HCT116 (cell line): ENCODE data around the gene E2F1. TPM values are rescaled to one million over a fixed set of nuclear protein-coding genes. Genes with fewer than 3 reads are reported as not detected.

Experiments
- ATAC-seq: fragments of 200-7000 bp; cut with Tn5 transposase; 2 replicates; pipeline ENCODE4 v1.9.1; 2020; ENCODE audit warnings: mild to moderate bottlenecking, moderate library complexity
- BruUV-seq: library from RNA; stranded (reverse); fragments of 400-500 nt; replicated peaks from 2 replicates; lab custom pipeline; 2021; lab: Mats Ljungman, UMichigan
- CTCF ChIA-PET: fragments of 300-600 bp; sonication (Branson Sonifier 250); formaldehyde crosslinking; loops from one replicate; lab custom pipeline; 2021; ENCODE audit warnings: antibody characterized with exemption; lab: Charles Lee
- POLR2A ChIA-PET: fragments of 300-600, 350-600 bp; sonication (Branson Sonifier 250); formaldehyde crosslinking; loops from one replicate; lab custom pipeline; 2021; ENCODE audit warnings: antibody characterized with exemption; lab: Charles Lee
- RAD21 ChIA-PET, 2 experiments: fragments of 300-600 bp; sonication (Branson Sonifier 250); formaldehyde crosslinking; loops; one replicate each; lab custom pipeline; 2023; ENCODE audit warnings: low total read pairs in 2 of 2; ENCODE audit not compliant: uncharacterized antibody in 2 of 2, unreplicated experiment in 2 of 2, low non-redundant PET in 1 of 2; lab: Charles Lee
- DNase-seq: peaks from one replicate; pipeline ENCODE4 v3.0.0-alpha.2; 2010; ENCODE audit warnings: low read depth, low spot score
- H2AFZ ChIP-seq: fragments of 200-600 bp; shearing (Covaris generic), sonication (generic); 2 replicates; pipeline ENCODE4 v1.6.1; 2017; ENCODE audit warnings: low read depth, mixed run types, mixed read lengths, antibody characterized with exemption, low read length; ENCODE audit not compliant: poor library complexity, severe bottlenecking
- H3K27ac ChIP-seq: 2 replicates; pipeline ENCODE4 v1.5.1; 2012; ENCODE audit warnings: low read depth, low read length
- H3K27me3 ChIP-seq: fragments of 200-600 bp; sonication (generic); 2 replicates; pipeline ENCODE4 v1.6.1; 2016; ENCODE audit warnings: mixed run types, low read length, mixed read lengths; ENCODE audit not compliant: insufficient read depth
- H3K36me3 ChIP-seq, 2 experiments: fragments of 200-500 bp in 1 of 2; fragments of 200-600 bp in 1 of 2; sonication (Bioruptor generic) in 1 of 2; sonication (generic) in 1 of 2; 2 replicates each; pipeline versions ENCODE4 v1.5.1 to v1.6.1; 2014 to 2016; ENCODE audit warnings: low read length in 2 of 2, inconsistent platforms in 1 of 2, mixed read lengths in 1 of 2, mixed run types in 1 of 2; ENCODE audit not compliant: insufficient read depth in 2 of 2, control insufficient read depth in 1 of 2
- H3K4me1 ChIP-seq, 2 experiments: fragments of 200-600 bp in 1 of 2; sonication (generic) in 1 of 2; 2 replicates each; pipeline versions ENCODE4 v1.5.1 to v1.6.1; 2012 to 2017; ENCODE audit warnings: low read length in 2 of 2, inconsistent platforms in 1 of 2, mild to moderate bottlenecking in 1 of 2, mixed read lengths in 1 of 2, mixed run types in 1 of 2, moderate library complexity in 1 of 2; ENCODE audit not compliant: insufficient read depth in 2 of 2, control insufficient read depth in 1 of 2
- H3K4me2 ChIP-seq: fragments of 200-600 bp; sonication (generic); 2 replicates; pipeline ENCODE4 v1.6.1; 2017; ENCODE audit warnings: mixed run types, low read length, mixed read lengths
- H3K4me3 ChIP-seq, 2 experiments: fragments of 200-600 bp in 1 of 2; sonication (generic) in 1 of 2; replicated peaks in 1 of 2; 2 replicates each; pipeline ENCODE4 v1.5.1; 2011 to 2016; ENCODE audit warnings: low read length in 2 of 2, control low read depth in 1 of 2, low read depth in 1 of 2, mild to moderate bottlenecking in 1 of 2, mixed read lengths in 1 of 2, mixed run types in 1 of 2
- H3K79me2 ChIP-seq: fragments of 200-600 bp; sonication (generic); 2 replicates; pipeline ENCODE4 v1.6.1; 2017; ENCODE audit warnings: mild to moderate bottlenecking, mixed run types, low read length, moderate library complexity, mixed read lengths; ENCODE audit not compliant: insufficient read depth
- H3K9ac ChIP-seq: fragments of 200-600 bp; sonication (generic); 2 replicates; pipeline ENCODE4 v1.6.1; 2016; ENCODE audit warnings: low read length, mixed read lengths
- H3K9me2 ChIP-seq: fragments of 200-600 bp; sonication (generic), shearing (Covaris generic); 2 replicates; pipeline ENCODE4 v1.6.1; 2017; ENCODE audit warnings: mixed run types, mild to moderate bottlenecking, moderate library complexity; ENCODE audit not compliant: insufficient read depth
- H3K9me3 ChIP-seq, 2 experiments: fragments of 200-500 bp in 1 of 2; fragments of 200-600 bp in 1 of 2; sonication (Bioruptor generic) in 1 of 2; sonication (generic) in 1 of 2; 2 replicates each; pipeline ENCODE4 v1.6.1; 2014 to 2017; ENCODE audit warnings: low read length in 2 of 2, mixed read lengths in 2 of 2, inconsistent platforms in 1 of 2, low read depth in 1 of 2, mild to moderate bottlenecking in 1 of 2, mixed run types in 1 of 2, moderate library complexity in 1 of 2; ENCODE audit not compliant: control insufficient read depth in 1 of 2, insufficient read depth in 1 of 2
- H4K20me1 ChIP-seq: fragments of 200-600 bp; sonication (generic), shearing (Covaris generic); 2 replicates; pipeline ENCODE4 v1.6.1; 2017; ENCODE audit warnings: mixed run types, mild to moderate bottlenecking, moderate library complexity; ENCODE audit not compliant: insufficient read depth
- CEBPB ChIP-seq: IDR thresholded peaks from 2 replicates; pipeline ENCODE4 v1.6.1; 2012; ENCODE audit warnings: low read depth
- EGR1 ChIP-seq: IDR thresholded peaks from 2 replicates; pipeline ENCODE4 v1.6.1; 2012; ENCODE audit warnings: low read depth
- ELF1 ChIP-seq: IDR thresholded peaks from 2 replicates; pipeline ENCODE4 v1.6.1; 2012; ENCODE audit warnings: low read depth, borderline replicate concordance
- EZH2 ChIP-seq: fragments of 200-600 bp; sonication (generic); IDR thresholded peaks from 2 replicates; pipeline ENCODE4 v1.6.1; 2017; ENCODE audit warnings: antibody characterized with exemption, mixed run types
- FOSL1 ChIP-seq: IDR thresholded peaks from 2 replicates; pipeline ENCODE4 v1.6.1; 2012; ENCODE audit warnings: low read depth
- POLR2A ChIP-seq: IDR thresholded peaks from 2 replicates; pipeline ENCODE4 v1.7.0; 2011; ENCODE audit warnings: borderline replicate concordance; ENCODE audit not compliant: insufficient read depth, insufficient read length; ENCODE audit errors: extremely low read depth
- POLR2AphosphoS5 ChIP-seq: IDR thresholded peaks from 2 replicates; pipeline ENCODE4 v1.6.1; 2011; ENCODE audit warnings: mild to moderate bottlenecking, low read depth, low read length, moderate library complexity
- RAD21 ChIP-seq: IDR thresholded peaks from 2 replicates; pipeline ENCODE4 v1.6.1; 2012; ENCODE audit warnings: low read depth, mild to moderate bottlenecking
- SP1 ChIP-seq: IDR thresholded peaks from 2 replicates; pipeline ENCODE4 v1.6.1; 2012; ENCODE audit warnings: low read depth
- TCF7L2 ChIP-seq: IDR thresholded peaks from 2 replicates; pipeline ENCODE4 v1.7.0; 2011; ENCODE audit warnings: borderline replicate concordance, inconsistent platforms; ENCODE audit not compliant: insufficient read depth, insufficient read length; ENCODE audit errors: extremely low read depth
- ZNF274 ChIP-seq: fragments of 200-500 bp; sonication (Bioruptor generic); IDR thresholded peaks from 2 replicates; pipeline ENCODE4 v1.6.1; 2014; ENCODE audit warnings: mild to moderate bottlenecking, low read depth, low read length, inconsistent platforms
- intact Hi-C: fragments of 100-400 bp; cut with micrococcal nuclease; formaldehyde crosslinking; loops from 2 replicates; pipeline ENCODE4 v1.10.0; 2022
- total RNA-seq: library from RNA; stranded (reverse); gene quantifications from one replicate; pipeline ENCODE4 v1.2.1, GENCODE V29; 2021; ENCODE audit not compliant: unreplicated experiment
- TF ChIP-seq, protein P1 (sequence below): IDR thresholded peaks from 2 replicates; pipeline ENCODE4 v1.6.1; 2011; ENCODE audit warnings: mild to moderate bottlenecking, low read length, moderate library complexity; ENCODE audit not compliant: insufficient replicate concordance; ENCODE audit errors: extremely low read depth

E2F1 gene
- total RNA-seq, 1 experiment from 2014 or later = 30.9 TPM

DNA sequence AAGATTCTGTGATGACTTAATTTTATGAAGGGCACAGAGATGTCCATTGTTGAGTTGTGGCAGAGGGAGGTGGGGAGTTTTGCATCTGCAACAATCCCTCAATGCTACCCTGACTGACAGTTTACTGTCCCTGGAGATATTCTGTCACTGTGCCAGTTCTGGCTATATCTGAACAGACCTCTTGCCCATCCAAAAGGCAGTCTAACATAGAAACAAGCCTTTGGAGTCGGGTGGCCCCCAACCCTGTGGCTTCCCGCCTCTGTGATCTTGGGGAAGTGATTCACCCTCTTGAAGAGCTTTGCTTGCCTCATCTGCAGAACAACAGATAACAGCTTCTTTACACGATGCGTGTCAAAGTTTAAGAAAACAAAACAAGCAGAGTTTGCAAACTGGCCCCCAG lies 3.8 kb upstream of the E2F1 start:
- H3K4me2 ChIP-seq = peak overlapping the region; percentile 32; the same call in 1 of the 2 replicates
- ATAC-seq (no peak), DNase-seq (no peak)
- no peak overlapping the region for H3K27ac ChIP-seq
- POLR2A ChIA-PET = no interaction called here
- no peaks in the 10 kb centered on the region for H3K9me2 ChIP-seq
- H3K9ac ChIP-seq = no peak overlapping the region
- H3K27me3 ChIP-seq = no peaks in the 10 kb centered on the region
- H3K79me2 ChIP-seq = peaks cover 6% of the 10 kb centered on the region
- H2AFZ ChIP-seq = no peak overlapping the region
- H3K9me3 ChIP-seq = no peaks in the 10 kb centered on the region
- peaks cover 7 to 23% of the 10 kb centered on the region in 2 experiments for H3K4me1 ChIP-seq
- CTCF ChIA-PET = no interaction called here
- no peak overlapping the region for H3K4me3 ChIP-seq
- BruUV-seq = no TSS peak
- no peaks in the 10 kb centered on the region for H3K36me3 ChIP-seq
- RAD21 ChIA-PET = no interaction called here
- intact Hi-C loops = no loop called here
- no peak for TF ChIP-seq EZH2
- no peak for TF ChIP-seq CEBPB
- no peak for TF ChIP-seq POLR2AphosphoS5
- TF ChIP-seq ELF1 = no peak
- TF ChIP-seq, protein P1, sequence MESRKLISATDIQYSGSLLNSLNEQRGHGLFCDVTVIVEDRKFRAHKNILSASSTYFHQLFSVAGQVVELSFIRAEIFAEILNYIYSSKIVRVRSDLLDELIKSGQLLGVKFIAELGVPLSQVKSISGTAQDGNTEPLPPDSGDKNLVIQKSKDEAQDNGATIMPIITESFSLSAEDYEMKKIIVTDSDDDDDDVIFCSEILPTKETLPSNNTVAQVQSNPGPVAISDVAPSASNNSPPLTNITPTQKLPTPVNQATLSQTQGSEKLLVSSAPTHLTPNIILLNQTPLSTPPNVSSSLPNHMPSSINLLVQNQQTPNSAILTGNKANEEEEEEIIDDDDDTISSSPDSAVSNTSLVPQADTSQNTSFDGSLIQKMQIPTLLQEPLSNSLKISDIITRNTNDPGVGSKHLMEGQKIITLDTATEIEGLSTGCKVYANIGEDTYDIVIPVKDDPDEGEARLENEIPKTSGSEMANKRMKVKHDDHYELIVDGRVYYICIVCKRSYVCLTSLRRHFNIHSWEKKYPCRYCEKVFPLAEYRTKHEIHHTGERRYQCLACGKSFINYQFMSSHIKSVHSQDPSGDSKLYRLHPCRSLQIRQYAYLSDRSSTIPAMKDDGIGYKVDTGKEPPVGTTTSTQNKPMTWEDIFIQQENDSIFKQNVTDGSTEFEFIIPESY = no peak
- no peak for TF ChIP-seq FOSL1
- no peak for TF ChIP-seq TCF7L2
- no peaks in the 10 kb centered on the region for H4K20me1 ChIP-seq

DNA sequence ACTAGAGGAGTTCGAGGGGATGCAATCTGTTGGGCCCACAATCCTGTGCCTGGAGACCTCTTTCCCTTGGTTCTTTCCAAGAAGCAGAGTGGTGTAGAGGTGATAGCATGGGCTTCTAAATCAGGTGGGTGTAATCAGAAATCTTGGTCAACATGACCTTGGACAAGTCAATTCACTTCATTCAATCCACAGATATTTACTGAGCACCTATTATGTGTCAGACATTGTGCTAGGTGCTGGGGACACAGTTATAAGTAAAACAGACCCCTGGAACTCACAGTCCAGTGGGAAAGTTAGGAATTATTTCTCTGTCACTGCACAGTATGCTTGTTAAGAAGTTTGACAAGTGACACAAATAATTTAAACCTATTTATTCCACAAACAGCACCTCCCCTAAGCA lies 3.3 kb upstream of the E2F1 start:
- Histone ChIP-seq H3K4me2 (peak overlapping the region; percentile 32; the same call in 1 of the 2 replicates), H3K9ac (no peak overlapping the region), H3K9me3 (no peaks in the 10 kb centered on the region), H3K4me3 (no peak overlapping the region), H3K36me3 (no peaks in the 10 kb centered on the region), H3K79me2 (peaks cover 11% of the 10 kb centered on the region), H4K20me1 (no peaks in the 10 kb centered on the region), H2AFZ (no peak overlapping the region), H3K27ac (no peak overlapping the region), H3K9me2 (no peaks in the 10 kb centered on the region), H3K4me1 (peaks cover 12 to 28% of the 10 kb centered on the region in 2 experiments), H3K27me3 (no peaks in the 10 kb centered on the region)
- TF ChIP-seq EGR1 (no peak), SP1 (no peak), ELF1 (no peak), ZNF274 (no peak), RAD21 (no peak), POLR2A (no peak), CEBPB (no peak)
- no TSS peak for BruUV-seq
- intact Hi-C loops = no loop called here
- no peak for ATAC-seq
- ChIA-PET CTCF (no interaction called here), RAD21 (no interaction called here), POLR2A (no interaction called here)
- no peak for DNase-seq
